ENCODE measurements around the gene CLDN7. TPM values are rescaled to one million over a fixed set of nuclear protein-coding genes. Genes with fewer than 3 reads are reported as not detected.

The CLDN7 gene, protein sequence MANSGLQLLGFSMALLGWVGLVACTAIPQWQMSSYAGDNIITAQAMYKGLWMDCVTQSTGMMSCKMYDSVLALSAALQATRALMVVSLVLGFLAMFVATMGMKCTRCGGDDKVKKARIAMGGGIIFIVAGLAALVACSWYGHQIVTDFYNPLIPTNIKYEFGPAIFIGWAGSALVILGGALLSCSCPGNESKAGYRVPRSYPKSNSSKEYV
- 1 to 10 TPM in 2 of 3 donors, under 1 TPM in 1; 0.65 to 1.8 (median 1.7) TPM for total RNA-seq

DNA sequence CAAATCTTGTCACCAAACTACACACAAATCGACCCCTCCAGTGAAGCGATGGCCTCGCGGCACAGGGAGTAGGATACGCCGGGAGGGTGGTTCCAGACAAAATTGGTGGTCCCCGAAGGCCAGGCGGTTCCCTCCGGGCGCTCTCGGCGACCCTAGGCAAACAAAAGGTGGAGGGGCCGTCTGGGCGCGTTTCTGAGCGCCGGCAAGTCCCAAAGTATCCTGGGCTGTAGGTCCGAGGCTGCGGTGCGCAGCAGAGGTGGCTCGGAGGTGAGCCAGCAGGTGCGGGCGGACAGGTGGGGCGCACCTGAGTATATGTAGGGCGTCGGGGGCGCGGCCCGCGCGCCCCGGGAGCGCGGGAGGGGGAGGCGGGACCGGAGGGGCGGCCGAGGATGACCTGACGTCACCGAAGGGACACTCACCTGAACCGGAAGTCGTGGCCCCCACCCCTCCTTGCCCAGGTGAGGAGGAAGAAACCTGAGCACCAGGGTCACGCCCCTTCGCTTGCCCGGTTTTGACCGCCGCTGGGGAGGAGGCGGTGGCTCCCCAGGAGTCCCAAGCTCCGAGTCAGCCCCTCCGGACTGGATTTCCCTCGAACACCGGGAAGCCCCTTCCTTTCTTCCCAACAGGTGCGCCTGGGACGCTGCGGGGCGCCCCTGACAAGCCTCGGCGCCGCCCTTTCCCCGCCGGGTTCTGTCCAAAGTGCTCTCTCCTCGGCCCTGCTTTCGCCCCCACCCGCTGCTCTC, at the start of gene CLDN7:
Gene CLDN7, minus strand, starts transcription at position 287 of the 743 bp plus-strand sequence. CDS start 435 bp downstream, outside the sequence.
- ATAC-seq (no peak), DNase-seq (no peak)
- Mint-ChIP-seq H3K36me3 (ENCODE audit: insufficient read depth) (no peaks in the 10 kb centered on the region), H3K4me3 (peak within 1 kb of the TSS; percentile 59), H3K4me1 (ENCODE audit: low read depth) (peaks cover 26% of the 10 kb centered on the region), H3K27me3 (ENCODE audit: low read depth) (peaks cover 25% of the 10 kb centered on the region), H3K9me3 (no peaks in the 10 kb centered on the region)

DNA sequence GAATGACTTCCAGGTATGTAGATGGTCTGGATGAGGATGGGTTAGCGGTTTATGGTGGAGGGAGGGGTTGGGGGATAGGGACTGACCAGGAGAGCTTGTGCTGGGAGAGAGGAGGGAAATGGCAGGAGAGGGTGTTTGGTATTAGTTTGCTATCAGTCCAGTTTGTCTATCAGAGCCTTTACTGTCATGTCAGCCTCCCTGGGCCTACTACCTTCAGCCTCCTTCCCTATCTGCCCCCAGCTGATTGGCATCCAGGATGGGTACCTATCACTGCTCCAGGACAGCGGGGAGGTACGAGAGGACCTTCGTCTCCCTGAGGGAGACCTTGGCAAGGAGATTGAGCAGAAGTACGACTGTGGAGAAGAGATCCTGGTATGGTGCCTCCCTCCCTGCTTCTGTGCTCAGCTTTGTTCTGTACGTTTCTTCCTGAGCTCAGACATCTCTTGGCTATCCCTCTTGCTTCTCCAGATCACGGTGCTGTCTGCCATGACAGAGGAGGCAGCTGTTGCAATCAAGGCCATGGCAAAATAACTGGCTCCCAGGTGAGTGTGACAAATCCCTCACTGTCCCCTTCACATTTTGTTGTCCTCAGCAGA, 48.9 kb upstream of the CLDN7 start:
- H3K4me1 Mint-ChIP-seq (ENCODE audit: low read depth): peaks cover 60% of the 10 kb centered on the region
- DNase-seq: no peak
- no peaks in the 10 kb centered on the region for H3K9me3 Mint-ChIP-seq
- no peak for ATAC-seq
- H3K27me3 Mint-ChIP-seq (ENCODE audit: low read depth): no peaks in the 10 kb centered on the region
- peaks cover 47% of the 10 kb centered on the region for H3K36me3 Mint-ChIP-seq (ENCODE audit: insufficient read depth)
- H3K4me3 Mint-ChIP-seq: peak overlapping the region; percentile 94

DNA sequence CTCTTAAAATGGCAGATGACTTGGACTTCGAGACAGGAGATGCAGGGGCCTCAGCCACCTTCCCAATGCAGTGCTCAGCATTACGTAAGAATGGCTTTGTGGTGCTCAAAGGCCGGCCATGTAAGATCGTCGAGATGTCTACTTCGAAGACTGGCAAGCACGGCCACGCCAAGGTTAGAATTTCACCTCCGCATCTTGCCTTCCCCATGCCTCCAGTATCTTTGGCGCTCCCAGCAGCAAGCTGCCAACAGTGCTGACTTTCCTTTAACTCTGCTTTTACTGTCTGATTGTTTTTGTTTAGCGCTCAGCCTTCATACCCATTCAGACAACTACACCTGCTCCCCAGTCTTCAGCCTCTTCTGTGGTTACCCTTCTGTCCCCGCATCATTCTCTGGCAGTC, 47.4 kb upstream of the CLDN7 start:
- ATAC-seq (no peak), DNase-seq (no peak)
- Mint-ChIP-seq H3K4me1 (ENCODE audit: low read depth) (peaks cover 60% of the 10 kb centered on the region), H3K4me3 (peak overlapping the region; percentile 94), H3K27me3 (ENCODE audit: low read depth) (no peaks in the 10 kb centered on the region), H3K36me3 (ENCODE audit: insufficient read depth) (peaks cover 47% of the 10 kb centered on the region), H3K9me3 (no peaks in the 10 kb centered on the region)

DNA sequence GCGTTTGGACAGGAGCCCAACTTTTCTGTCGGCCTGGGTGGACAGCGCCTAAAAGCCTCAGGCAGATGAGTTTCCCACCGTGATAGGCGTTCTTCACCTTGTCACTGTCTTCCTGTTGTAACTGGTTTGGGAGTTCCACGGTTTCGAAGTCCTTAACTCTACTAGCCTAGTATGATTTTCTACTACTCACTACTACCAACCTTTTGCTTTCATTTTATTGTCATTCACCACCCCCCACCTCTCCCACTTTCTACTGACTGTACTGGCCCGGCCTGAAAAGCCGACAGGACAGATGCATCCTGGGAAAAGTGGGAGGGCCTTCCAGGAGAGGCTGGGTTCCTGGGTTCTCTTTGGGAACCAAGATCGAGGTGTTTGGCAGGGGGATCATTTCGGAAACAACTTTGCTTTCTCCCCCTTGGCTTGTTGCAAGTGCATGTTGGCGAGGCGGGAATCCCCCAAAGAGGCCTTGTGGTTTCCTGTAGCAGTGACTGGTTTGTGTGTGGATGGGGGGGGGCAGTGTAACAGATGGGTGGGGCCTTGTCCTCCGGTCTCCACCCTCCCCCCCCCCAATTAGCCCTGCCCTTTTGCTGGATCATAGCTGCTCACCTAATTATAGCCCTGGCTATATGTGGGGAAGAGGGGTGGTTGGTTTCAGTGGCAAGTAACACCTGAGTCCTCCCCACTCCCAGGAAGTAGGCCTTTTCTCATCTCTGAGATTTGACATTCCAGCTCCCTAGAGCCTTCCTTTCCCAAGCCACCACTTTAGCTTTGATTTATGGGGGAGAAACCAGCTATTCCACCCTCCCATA, 46.6 kb upstream of the CLDN7 start:
- ATAC-seq: peak; percentile 35 to 36
- H3K36me3 Mint-ChIP-seq (ENCODE audit: insufficient read depth): peaks cover 47% of the 10 kb centered on the region
- peak; percentile 84 for DNase-seq
- no peaks in the 10 kb centered on the region for H3K9me3 Mint-ChIP-seq
- H3K27me3 Mint-ChIP-seq (ENCODE audit: low read depth): peaks cover 2% of the 10 kb centered on the region
- H3K4me1 Mint-ChIP-seq (ENCODE audit: low read depth): peaks cover 52% of the 10 kb centered on the region
- H3K4me3 Mint-ChIP-seq: peak overlapping the region; percentile 94

DNA sequence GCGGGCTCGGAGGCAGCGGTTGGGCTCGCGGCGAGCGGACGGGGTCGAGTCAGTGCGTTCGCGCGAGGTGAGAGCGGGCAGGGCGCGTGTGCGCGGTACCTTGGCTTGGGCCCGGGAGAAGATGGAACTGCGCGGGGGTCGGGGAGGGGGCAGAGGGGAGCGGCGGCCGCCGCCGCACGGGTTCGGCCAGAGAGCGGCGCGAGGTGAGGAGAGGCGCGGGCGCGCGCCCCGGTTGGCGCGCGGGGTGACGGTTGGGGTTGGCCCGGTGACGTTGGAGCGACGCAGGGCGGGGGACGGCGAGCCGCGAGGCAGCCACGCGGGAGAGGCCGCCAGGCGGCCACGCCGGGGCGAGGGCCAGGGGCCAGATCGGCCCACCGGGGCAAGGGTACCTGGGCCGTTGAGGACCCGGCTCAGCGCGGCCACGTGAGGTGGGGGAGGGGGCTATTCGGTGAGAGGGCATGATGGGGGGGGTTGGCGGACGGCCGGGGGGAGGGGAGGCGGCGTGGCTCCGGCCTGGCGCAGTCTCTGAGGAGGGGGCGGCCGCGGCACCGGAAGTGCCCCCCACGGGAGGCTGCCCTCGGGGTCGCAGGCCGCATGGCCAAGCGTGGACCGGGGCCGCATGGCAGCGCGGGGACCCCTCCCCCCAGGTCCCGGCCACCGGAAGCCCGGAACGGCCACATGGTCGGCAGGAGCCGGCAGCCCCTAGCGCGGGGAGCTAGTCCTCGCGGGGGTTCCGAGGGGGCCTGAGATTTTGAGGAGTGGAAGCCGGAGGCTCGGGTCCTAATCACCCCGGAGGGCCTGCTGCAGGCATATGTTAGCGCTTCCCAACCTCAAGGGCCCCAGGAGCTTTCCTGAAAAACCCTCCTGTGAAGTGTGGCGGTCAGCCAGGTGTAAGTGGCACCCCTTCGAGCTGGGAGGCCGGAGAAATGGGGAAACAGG, 45.7 kb upstream of the CLDN7 start:
- peak; percentile 46 for DNase-seq
- Mint-ChIP-seq H3K27me3 (ENCODE audit: low read depth) (peaks cover 2% of the 10 kb centered on the region), H3K9me3 (no peaks in the 10 kb centered on the region), H3K36me3 (ENCODE audit: insufficient read depth) (peaks cover 40% of the 10 kb centered on the region), H3K4me1 (ENCODE audit: low read depth) (peaks cover 43% of the 10 kb centered on the region), H3K4me3 (peak overlapping the region; percentile 94)
- ATAC-seq: peak; percentile 3 to 4

DNA sequence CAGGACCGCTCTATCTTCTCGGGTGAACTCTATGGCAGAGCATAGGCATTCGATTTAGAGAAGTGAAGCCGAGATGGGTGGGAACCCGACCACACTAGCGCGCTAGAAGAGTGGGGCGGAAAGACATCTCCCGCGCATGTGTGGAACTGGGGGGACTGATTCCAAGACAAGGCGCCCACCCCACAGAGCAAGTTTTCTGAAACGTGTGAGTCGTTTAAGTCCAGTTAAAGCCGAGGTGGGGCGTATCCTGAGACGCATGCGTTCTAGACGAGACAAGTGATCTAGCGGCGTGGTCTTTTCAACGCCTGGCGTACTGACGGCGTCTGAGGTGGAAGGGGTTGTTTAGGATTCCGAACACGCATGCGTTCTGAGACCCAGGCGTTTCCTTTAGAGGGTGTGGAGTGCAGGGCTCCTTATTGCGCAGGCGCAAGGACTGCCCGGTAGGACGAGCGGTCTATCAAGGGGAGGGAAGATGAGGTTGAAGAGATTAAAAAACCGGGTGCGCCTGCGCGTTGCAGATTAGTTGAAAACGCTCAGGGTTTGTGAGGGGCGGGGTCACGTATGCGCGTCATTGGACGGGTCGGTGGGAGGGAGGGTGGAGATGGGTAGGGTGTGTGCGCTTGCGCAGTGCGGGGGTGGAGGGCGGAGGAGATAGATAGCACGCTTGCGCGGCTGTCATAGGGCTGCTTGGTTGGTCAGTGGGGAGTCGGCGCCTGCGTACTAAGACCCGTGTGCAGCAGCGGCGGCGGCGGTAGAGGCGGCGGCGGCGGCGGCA, 44.8 kb upstream of the CLDN7 start, which contains the start of gene EIF5A:
Gene EIF5A, plus strand, starts transcription at position 718 of the 775 bp plus-strand sequence. CDS start 2,008 bp downstream, outside the sequence.
- Mint-ChIP-seq H3K4me1 (ENCODE audit: low read depth) (peaks cover 36% of the 10 kb centered on the region), H3K27me3 (ENCODE audit: low read depth) (peaks cover 2% of the 10 kb centered on the region), H3K4me3 (peak within 1 kb of the TSS; percentile 94), H3K36me3 (ENCODE audit: insufficient read depth) (peaks cover 32% of the 10 kb centered on the region), H3K9me3 (no peaks in the 10 kb centered on the region)
- peak; percentile 72 to 73 for ATAC-seq
- peak; percentile 100 for DNase-seq

DNA sequence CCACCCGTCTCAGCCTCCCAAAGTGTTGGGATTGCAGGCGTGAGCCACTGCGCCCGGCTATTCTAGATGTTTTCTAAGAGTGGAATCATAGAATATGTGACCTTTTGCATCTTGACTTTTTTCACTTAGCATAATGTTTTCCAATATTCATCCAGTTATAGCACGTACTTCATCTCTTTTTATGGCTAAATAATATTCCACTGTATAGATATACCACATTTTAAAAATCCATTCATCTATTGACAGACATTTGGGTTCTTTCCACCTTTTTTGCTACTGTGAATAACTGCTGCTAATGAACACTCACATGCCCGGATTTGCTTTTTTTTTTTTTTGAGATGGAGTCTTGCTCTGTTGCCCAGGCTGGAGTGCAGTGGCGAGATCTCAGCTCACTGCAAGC, 41.9 kb upstream of the CLDN7 start:
- Mint-ChIP-seq H3K4me1 (ENCODE audit: low read depth) (peaks cover 9% of the 10 kb centered on the region), H3K36me3 (ENCODE audit: insufficient read depth) (peaks cover 9% of the 10 kb centered on the region), H3K9me3 (no peaks in the 10 kb centered on the region), H3K4me3 (peak overlapping the region; percentile 26), H3K27me3 (ENCODE audit: low read depth) (peaks cover 2% of the 10 kb centered on the region)
- ATAC-seq (no peak), DNase-seq (no peak)

DNA sequence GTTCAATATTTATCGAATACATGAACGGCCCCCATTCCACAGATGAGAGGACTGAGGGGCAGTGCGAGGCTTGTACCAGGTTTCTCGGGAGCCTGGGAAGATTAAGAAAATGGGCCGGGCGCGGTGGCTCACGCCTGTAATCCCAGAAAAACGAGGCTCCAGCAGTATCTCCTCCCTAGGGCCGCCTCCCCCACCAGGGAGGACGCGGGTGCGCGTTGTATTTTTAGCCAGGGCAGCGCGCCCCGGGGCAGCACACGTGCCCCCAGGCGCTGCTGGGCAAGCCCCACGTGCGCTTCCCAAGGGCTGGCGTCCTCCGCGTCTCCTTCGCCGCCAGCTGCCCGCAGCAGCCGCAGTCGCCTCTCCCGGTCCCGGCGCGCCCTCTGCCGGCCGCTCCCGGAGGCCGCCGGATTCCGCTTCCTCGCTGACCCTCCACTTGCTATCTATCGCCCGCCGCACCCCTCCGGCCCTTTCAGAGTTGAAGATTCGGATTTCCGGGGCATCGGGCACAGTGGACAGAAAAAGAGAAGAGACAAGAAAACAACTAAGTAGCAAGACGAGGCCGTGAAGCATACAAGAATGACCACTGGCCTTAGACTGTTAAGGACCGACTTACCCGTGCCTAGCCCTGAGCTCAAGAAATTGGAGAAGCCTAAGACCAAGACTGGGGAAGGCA, 34.0 kb upstream of the CLDN7 start:
- Mint-ChIP-seq H3K9me3 (no peaks in the 10 kb centered on the region), H3K4me3 (no peak overlapping the region), H3K4me1 (ENCODE audit: low read depth) (peaks cover 19% of the 10 kb centered on the region), H3K27me3 (ENCODE audit: low read depth) (peaks cover 30% of the 10 kb centered on the region), H3K36me3 (ENCODE audit: insufficient read depth) (no peaks in the 10 kb centered on the region)
- peak; percentile 65 for DNase-seq
- ATAC-seq: peak; percentile 49 to 53

DNA sequence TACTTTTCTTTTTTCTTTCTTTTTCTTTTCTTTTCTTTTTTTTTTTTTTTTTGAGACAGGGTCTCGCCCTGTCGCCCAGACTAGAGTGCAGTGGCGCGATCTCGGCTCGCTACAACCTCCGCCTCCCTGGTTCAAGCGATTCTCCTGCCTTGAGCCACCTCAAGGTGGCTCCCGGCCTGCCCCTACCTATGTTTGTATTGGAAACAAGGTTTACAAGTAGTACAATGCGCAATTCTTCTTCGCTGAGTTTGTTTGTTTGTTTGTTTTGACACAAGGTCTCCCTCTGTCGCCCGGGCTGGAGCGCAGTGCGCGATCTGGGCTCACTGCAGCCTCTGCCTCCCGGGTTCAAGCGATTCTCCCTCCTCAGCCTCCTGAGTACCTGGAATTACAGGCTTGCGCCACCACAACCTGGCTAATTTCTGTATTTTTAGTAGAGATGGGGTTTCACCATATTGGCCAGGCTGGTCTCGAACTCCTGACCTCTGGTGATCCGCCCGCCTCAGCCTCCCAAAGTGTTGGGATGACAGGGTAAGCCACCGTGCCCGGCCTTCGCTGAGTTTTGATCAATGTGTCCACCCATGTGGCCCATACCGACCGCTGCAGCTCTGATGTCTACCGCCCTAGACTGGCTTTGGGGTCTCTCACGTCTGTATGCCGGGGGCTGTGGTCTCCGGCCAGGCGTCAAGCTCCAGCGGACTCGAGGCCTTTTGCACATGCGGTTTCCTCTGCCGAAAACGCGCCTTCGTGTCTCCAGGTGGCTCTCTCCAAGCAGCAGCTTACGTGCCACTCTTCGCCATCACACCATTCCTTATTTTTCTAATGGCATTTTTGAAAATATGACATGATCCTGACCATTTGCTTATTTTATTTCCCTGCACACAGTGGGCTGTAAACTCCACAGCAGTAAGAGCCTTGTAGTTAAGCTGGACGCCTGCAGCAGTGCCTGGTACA, 33.2 kb upstream of the CLDN7 start:
- Mint-ChIP-seq H3K36me3 (ENCODE audit: insufficient read depth) (no peaks in the 10 kb centered on the region), H3K9me3 (no peaks in the 10 kb centered on the region), H3K4me3 (peak overlapping the region; percentile 72), H3K4me1 (ENCODE audit: low read depth) (peaks cover 19% of the 10 kb centered on the region), H3K27me3 (ENCODE audit: low read depth) (peaks cover 30% of the 10 kb centered on the region)
- DNase-seq (no peak), ATAC-seq (no peak)

DNA sequence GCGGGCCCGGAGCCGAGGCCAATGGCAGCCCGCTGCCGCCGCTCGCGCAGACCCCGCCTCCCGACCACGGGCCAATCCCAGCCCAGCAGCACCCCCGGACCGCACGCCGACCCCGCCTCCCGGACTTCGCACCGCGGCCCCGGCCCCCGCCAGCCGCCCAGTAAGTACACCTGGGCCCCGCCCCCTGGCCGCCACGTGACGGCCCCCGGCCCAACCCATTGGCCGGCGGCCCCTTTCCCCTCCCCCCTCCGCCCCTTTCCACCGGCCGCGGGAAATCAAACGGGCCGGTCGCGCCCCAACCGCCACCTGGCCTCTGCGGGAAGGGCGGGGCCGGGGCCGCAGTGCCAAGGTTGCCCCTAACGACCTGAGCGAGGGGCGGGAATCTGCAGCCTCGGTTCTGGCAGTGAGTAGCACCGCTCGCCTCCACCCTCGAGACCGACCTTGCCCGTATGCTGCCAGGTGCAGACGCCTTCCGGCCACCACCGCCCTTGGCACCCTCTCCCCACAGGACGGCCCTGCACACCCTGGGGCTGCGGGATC, 32.4 kb upstream of the CLDN7 start, which contains the start of gene YBX2:
Gene YBX2, minus strand, starts transcription at position 26 of the 540 bp plus-strand sequence. CDS start 139 bp downstream, outside the sequence.
- Mint-ChIP-seq H3K4me3 (peak within 1 kb of the TSS; percentile 72), H3K9me3 (no peaks in the 10 kb centered on the region), H3K36me3 (ENCODE audit: insufficient read depth) (no peaks in the 10 kb centered on the region), H3K27me3 (ENCODE audit: low read depth) (peaks cover 31% of the 10 kb centered on the region), H3K4me1 (ENCODE audit: low read depth) (peaks cover 19% of the 10 kb centered on the region)
- ATAC-seq: peak; percentile 75 to 78
- DNase-seq: peak; percentile 67
